Gastrocnemius medialis (tissue), 4 donors: ENCODE data around the gene LILRB4.

Source experiments
- POLR2A ChIP-seq, 2 donors: fragments of 450-650 bp; IDR thresholded peaks; one replicate each; pipeline ENCODE4 v1.6.1; 2017; ENCODE audit warnings: antibody characterized with exemption in 2 of 2, mild to moderate bottlenecking in 2 of 2, moderate library complexity in 2 of 2
- TF ChIP-seq, protein P1 (sequence below), 5 experiments: fragments of 450-650 bp in 3 of 5; fragments of 200-600 bp in 2 of 5; sonication (generic) in 2 of 5; IDR thresholded peaks in 4 of 5; conservative IDR thresholded peaks in 1 of 5; 1 replicate in 4 of 5; 2 replicates in 1 of 5; pipeline ENCODE4 v1.5.1; 2016 to 2019; ENCODE audit warnings: antibody characterized with exemption in 5 of 5, mild to moderate bottlenecking in 3 of 5, moderate library complexity in 3 of 5

DNA sequence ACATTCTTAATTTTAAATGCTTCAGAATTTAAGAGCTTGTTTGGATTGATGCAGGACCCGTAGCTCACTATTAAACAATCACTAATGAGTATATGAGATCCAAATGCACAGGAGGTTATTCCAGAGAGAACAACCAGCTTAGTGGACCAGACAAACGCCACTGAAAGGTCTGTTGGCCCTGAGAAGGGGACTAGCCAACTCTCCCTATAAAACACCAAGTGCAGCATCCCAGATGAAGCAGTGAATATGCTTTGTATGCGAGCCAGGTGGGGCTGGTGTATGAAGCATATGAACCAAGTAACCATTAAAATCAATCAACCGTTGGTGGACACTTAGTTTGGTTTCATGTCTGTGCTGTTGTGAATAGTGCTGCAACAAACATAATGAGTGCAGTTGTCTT lies 42.3 kb upstream of the LILRB4 start:
- TF ChIP-seq POLR2A (IDR thresholded peaks at IDR 0.05) = no peak
- TF ChIP-seq, protein P1, sequence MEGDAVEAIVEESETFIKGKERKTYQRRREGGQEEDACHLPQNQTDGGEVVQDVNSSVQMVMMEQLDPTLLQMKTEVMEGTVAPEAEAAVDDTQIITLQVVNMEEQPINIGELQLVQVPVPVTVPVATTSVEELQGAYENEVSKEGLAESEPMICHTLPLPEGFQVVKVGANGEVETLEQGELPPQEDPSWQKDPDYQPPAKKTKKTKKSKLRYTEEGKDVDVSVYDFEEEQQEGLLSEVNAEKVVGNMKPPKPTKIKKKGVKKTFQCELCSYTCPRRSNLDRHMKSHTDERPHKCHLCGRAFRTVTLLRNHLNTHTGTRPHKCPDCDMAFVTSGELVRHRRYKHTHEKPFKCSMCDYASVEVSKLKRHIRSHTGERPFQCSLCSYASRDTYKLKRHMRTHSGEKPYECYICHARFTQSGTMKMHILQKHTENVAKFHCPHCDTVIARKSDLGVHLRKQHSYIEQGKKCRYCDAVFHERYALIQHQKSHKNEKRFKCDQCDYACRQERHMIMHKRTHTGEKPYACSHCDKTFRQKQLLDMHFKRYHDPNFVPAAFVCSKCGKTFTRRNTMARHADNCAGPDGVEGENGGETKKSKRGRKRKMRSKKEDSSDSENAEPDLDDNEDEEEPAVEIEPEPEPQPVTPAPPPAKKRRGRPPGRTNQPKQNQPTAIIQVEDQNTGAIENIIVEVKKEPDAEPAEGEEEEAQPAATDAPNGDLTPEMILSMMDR (IDR thresholded peaks at IDR 0.05 in 4 of 5, conservative IDR thresholded peaks at IDR 0.05 in 1 of 5) = no peak
